Astrocyte (in vitro differentiated cells and primary cell): ENCODE measurements around the gene ZNF846. TPM values are rescaled to one million over a fixed set of nuclear protein-coding genes. Genes with fewer than 3 reads are reported as not detected.
"Not testable (repeated sequence)": the region's sequence is repeated elsewhere in the genome, so short reads cannot be mapped to it uniquely, and the experiment has no call there.

ENCODE experiments used
- DNase-seq: peaks from one replicate; pipeline ENCODE4 v3.0.0-alpha.2; 2010; ENCODE audit warnings: low read depth
- FAIRE-seq: peaks from 2 replicates; lab custom pipeline; 2011; peaks lifted over from hg19 to GRCh38; lab: Jason Lieb, UNC
- H2AFZ ChIP-seq: 2 replicates; pipeline ENCODE4 v1.6.0; 2012; ENCODE audit warnings: low read depth, low read length, inconsistent platforms
- H3K27ac ChIP-seq: 2 replicates; pipeline ENCODE4 v1.5.1; 2011; ENCODE audit warnings: low read depth, low read length, inconsistent platforms
- H3K27me3 ChIP-seq: 2 replicates; pipeline ENCODE4 v1.6.0; 2011; ENCODE audit warnings: low read length, inconsistent platforms; ENCODE audit not compliant: insufficient read depth
- H3K36me3 ChIP-seq: 2 replicates; pipeline ENCODE4 v1.5.1; 2011; ENCODE audit warnings: low read length, inconsistent platforms; ENCODE audit not compliant: insufficient read depth
- H3K4me1 ChIP-seq: 2 replicates; pipeline ENCODE4 v1.5.1; 2011; ENCODE audit warnings: low read length, inconsistent platforms; ENCODE audit not compliant: insufficient read depth
- H3K4me2 ChIP-seq: 2 replicates; pipeline ENCODE4 v1.6.0; 2012; ENCODE audit warnings: low read length, inconsistent platforms
- H3K4me3 ChIP-seq: 2 replicates; pipeline ENCODE4 v1.5.1; 2011; ENCODE audit warnings: low read depth, mild to moderate bottlenecking, low read length, inconsistent platforms; ENCODE audit not compliant: insufficient read depth
- H3K79me2 ChIP-seq: 2 replicates; pipeline ENCODE4 v1.6.0; 2012; ENCODE audit warnings: mild to moderate bottlenecking, low read length, inconsistent platforms; ENCODE audit not compliant: insufficient read depth
- H3K9ac ChIP-seq: 2 replicates; pipeline ENCODE4 v1.6.0; 2012; ENCODE audit warnings: mild to moderate bottlenecking, low read length, inconsistent platforms
- H3K9me3 ChIP-seq: 2 replicates; pipeline ENCODE4 v1.5.1; 2012; ENCODE audit warnings: low read depth, mild to moderate bottlenecking, low read length, inconsistent platforms; ENCODE audit not compliant: insufficient read depth
- H4K20me1 ChIP-seq: 2 replicates; pipeline ENCODE4 v1.6.0; 2012; ENCODE audit warnings: low read length, inconsistent platforms; ENCODE audit not compliant: insufficient read depth
- H3K27ac Mint-ChIP-seq: one replicate; pipeline ENCODE4 v1.8.0; 2021; ENCODE audit warnings: mild to moderate bottlenecking, mixed read lengths; ENCODE audit not compliant: unreplicated experiment
- H3K27me3 Mint-ChIP-seq: one replicate; pipeline ENCODE4 v1.8.0; 2021; ENCODE audit warnings: low read depth, mixed read lengths; ENCODE audit not compliant: unreplicated experiment
- H3K36me3 Mint-ChIP-seq: one replicate; pipeline ENCODE4 v1.8.0; 2021; ENCODE audit warnings: low read depth, mixed read lengths; ENCODE audit not compliant: unreplicated experiment
- H3K4me1 Mint-ChIP-seq: one replicate; pipeline ENCODE4 v1.8.0; 2021; ENCODE audit warnings: low read depth, mixed read lengths; ENCODE audit not compliant: unreplicated experiment
- H3K4me3 Mint-ChIP-seq: one replicate; pipeline ENCODE4 v1.8.0; 2021; ENCODE audit warnings: mild to moderate bottlenecking, moderate library complexity, mixed read lengths; ENCODE audit not compliant: unreplicated experiment
- H3K9me3 Mint-ChIP-seq: one replicate; pipeline ENCODE4 v1.8.0; 2021; ENCODE audit warnings: mild to moderate bottlenecking, mixed read lengths; ENCODE audit not compliant: unreplicated experiment
- EZH2 ChIP-seq: IDR thresholded peaks from 2 replicates; pipeline ENCODE4 v1.6.1; 2012; ENCODE audit warnings: mild to moderate bottlenecking, low read length, inconsistent platforms; ENCODE audit not compliant: insufficient read depth
- total RNA-seq: library from RNA; stranded (reverse); gene quantifications from 2 replicates; pipeline ENCODE4 v1.2.1, GENCODE V29; 2021
- TF ChIP-seq, protein P1 (sequence below): IDR thresholded peaks from 2 replicates; pipeline ENCODE4 v1.5.1; 2011; ENCODE audit warnings: low read depth, mild to moderate bottlenecking, inconsistent platforms, low read length, moderate library complexity; ENCODE audit not compliant: insufficient read depth

The ZNF846 gene
- total RNA-seq, 1 donor from 2014 or later = 13.7 TPM

DNA sequence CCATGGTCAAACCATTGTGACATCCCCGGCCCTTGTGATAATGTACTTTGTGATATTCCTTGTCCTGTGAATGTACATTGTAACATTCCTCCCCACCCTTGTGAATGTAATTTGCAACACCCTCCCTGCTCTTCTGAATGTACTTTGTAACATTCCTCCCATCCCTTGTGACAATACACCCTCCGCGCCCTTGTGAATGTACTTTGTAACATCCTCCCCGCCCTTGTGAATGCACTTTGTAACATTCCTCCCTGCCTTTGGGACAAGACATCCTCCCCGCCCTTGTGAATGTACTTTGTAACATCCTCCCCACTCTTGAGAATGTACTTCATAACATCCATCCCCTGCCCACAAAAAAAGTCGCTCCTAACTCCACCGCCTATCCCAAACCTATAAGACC, 17.1 kb downstream of the ZNF846 start:
- no peak for DNase-seq
- H3K27ac ChIP-seq = no peak overlapping the region
- FAIRE-seq = no peak
- H3K4me3 Mint-ChIP-seq = no peak overlapping the region
- H2AFZ ChIP-seq = no peak overlapping the region
- peaks cover 18% of the 10 kb centered on the region for H3K9me3 ChIP-seq
- no peaks in the 10 kb centered on the region for H3K27me3 Mint-ChIP-seq
- no peak overlapping the region for H3K4me2 ChIP-seq
- H3K4me1 Mint-ChIP-seq = no peaks in the 10 kb centered on the region
- no peaks in the 10 kb centered on the region for H3K27me3 ChIP-seq
- TF ChIP-seq, protein P1, sequence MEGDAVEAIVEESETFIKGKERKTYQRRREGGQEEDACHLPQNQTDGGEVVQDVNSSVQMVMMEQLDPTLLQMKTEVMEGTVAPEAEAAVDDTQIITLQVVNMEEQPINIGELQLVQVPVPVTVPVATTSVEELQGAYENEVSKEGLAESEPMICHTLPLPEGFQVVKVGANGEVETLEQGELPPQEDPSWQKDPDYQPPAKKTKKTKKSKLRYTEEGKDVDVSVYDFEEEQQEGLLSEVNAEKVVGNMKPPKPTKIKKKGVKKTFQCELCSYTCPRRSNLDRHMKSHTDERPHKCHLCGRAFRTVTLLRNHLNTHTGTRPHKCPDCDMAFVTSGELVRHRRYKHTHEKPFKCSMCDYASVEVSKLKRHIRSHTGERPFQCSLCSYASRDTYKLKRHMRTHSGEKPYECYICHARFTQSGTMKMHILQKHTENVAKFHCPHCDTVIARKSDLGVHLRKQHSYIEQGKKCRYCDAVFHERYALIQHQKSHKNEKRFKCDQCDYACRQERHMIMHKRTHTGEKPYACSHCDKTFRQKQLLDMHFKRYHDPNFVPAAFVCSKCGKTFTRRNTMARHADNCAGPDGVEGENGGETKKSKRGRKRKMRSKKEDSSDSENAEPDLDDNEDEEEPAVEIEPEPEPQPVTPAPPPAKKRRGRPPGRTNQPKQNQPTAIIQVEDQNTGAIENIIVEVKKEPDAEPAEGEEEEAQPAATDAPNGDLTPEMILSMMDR = no peak
- no peak for TF ChIP-seq EZH2
- H4K20me1 ChIP-seq = no peaks in the 10 kb centered on the region
- no peak overlapping the region for H3K4me3 ChIP-seq
- H3K27ac Mint-ChIP-seq = peak overlapping the region; percentile 1
- no peak overlapping the region for H3K9ac ChIP-seq
- H3K79me2 ChIP-seq = no peaks in the 10 kb centered on the region
- peaks cover 45% of the 10 kb centered on the region for H3K36me3 Mint-ChIP-seq
- H3K4me1 ChIP-seq = no peaks in the 10 kb centered on the region
- H3K9me3 Mint-ChIP-seq = peaks cover 41% of the 10 kb centered on the region
- no peaks in the 10 kb centered on the region for H3K36me3 ChIP-seq

DNA sequence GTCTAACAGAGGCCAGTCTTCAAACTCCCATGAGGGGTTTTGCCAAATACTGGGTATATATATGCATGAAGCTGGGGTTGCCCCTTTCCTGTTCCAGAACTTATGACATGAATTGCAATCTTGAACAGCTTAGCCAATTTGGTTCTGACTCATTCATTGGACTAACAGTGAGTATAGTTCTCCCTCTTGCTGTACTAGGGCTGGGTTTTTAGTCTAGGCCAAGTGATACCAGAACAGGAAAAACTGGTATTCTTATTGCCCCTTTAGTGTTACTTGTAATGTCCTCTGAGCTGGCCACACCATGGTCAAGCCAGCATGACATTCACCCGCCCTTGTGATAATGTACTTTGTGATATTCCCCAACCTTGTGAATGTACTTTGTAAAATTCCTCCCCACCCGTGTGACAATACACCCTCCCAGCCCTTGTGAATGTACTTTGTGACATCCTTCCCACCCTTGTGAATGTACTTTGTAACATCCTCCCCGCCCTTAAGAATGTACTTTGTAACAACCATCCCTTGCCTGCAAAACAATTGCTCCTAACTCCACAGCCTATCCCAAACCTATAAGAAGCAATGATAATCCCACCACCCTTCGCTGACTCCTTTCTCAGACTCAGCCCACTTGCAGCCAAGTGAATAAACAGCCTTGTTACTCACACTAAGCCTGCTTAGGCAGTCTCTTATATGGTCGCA, 26.9 kb downstream of the ZNF846 start:
- Histone ChIP-seq H3K4me1 (no peaks in the 10 kb centered on the region), H3K79me2 (no peaks in the 10 kb centered on the region), H3K27ac (no peak overlapping the region), H3K4me2 (no peak overlapping the region), H3K27me3 (no peaks in the 10 kb centered on the region), H3K4me3 (no peak overlapping the region), H2AFZ (no peak overlapping the region), H3K9ac (no peak overlapping the region), H4K20me1 (no peaks in the 10 kb centered on the region), H3K9me3 (peaks cover 8% of the 10 kb centered on the region), H3K36me3 (no peaks in the 10 kb centered on the region)
- TF ChIP-seq, protein P1 = no peak
- TF ChIP-seq EZH2 = no peak
- DNase-seq (no peak), FAIRE-seq (no peak)
- H3K36me3 Mint-ChIP-seq = peaks cover 13% of the 10 kb centered on the region
- H3K27ac Mint-ChIP-seq = no peak overlapping the region
- H3K4me1 Mint-ChIP-seq = no peaks in the 10 kb centered on the region
- H3K4me3 Mint-ChIP-seq = no peak overlapping the region
- H3K27me3 Mint-ChIP-seq = no peaks in the 10 kb centered on the region
- peaks cover 8% of the 10 kb centered on the region for H3K9me3 Mint-ChIP-seq

DNA sequence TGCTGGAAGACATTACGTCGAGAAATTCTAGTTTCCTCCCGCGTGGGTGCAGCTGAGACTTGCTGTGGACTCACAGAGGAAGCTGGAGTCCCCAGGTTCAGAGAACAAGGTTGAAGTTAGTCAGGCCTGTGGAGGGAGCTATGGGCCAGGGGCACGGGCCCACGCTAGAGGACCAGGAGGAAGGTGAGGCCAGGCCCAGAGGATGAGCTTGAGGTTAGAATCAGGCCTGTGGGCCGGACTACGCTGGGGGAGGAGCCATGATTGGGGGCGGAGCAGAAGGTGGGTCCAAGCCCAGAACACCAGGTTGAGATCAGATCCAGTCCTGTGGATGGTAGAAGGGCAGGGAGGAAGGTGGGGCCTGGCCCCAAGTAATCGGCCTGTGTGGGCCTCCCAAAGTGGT, 32.6 kb downstream of the ZNF846 start:
- Histone ChIP-seq H4K20me1 (no peaks in the 10 kb centered on the region), H3K27me3 (no peaks in the 10 kb centered on the region), H3K9ac (no peak overlapping the region), H2AFZ (no peak overlapping the region), H3K79me2 (no peaks in the 10 kb centered on the region), H3K36me3 (no peaks in the 10 kb centered on the region), H3K4me2 (no peak overlapping the region), H3K9me3 (peaks cover 13% of the 10 kb centered on the region), H3K27ac (no peak overlapping the region), H3K4me1 (no peaks in the 10 kb centered on the region), H3K4me3 (no peak overlapping the region)
- no peak overlapping the region for H3K4me3 Mint-ChIP-seq
- no peak overlapping the region for H3K27ac Mint-ChIP-seq
- H3K36me3 Mint-ChIP-seq = peaks cover 7% of the 10 kb centered on the region
- FAIRE-seq = no peak
- no peaks in the 10 kb centered on the region for H3K4me1 Mint-ChIP-seq
- H3K9me3 Mint-ChIP-seq = peaks cover 9% of the 10 kb centered on the region
- no peaks in the 10 kb centered on the region for H3K27me3 Mint-ChIP-seq
- TF ChIP-seq, protein P1 = no peak
- no peak for TF ChIP-seq EZH2
- DNase-seq = no peak

DNA sequence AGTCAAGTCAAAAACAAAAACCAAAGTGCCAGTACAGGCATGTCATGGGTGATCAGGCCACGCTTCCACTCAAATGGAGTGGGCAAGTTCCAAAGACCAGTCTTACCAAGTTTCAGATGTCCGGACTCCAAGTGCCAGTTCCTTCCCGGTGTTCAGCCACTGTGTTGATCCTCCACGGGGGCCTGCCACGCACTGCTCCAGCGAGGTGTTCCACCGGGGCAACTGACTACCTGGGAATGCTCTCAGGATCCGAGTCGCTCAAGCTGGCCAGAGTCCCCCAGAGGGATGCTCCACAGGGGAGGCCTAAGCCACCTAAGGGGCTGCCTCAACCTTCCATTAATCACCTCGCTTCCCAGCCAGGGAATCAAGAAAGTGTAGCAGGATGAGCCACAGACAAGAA, 38.5 kb downstream of the ZNF846 start:
- not testable (repeated sequence) for H3K4me2 ChIP-seq, H3K4me1 Mint-ChIP-seq, H3K9me3 ChIP-seq, H3K27me3 ChIP-seq, H3K9me3 Mint-ChIP-seq, H3K36me3 ChIP-seq, H3K36me3 Mint-ChIP-seq, H2AFZ ChIP-seq, H3K4me1 ChIP-seq, FAIRE-seq, H3K4me3 Mint-ChIP-seq, H3K27ac Mint-ChIP-seq, H3K4me3 ChIP-seq, H3K79me2 ChIP-seq, H3K27ac ChIP-seq, H4K20me1 ChIP-seq, DNase-seq, H3K27me3 Mint-ChIP-seq, H3K9ac ChIP-seq
